DOHH2 (cell line): ENCODE data around the gene DACH1.

Experiments
- EZH2phosphoT487 ChIP-seq: fragments of 200-600 bp; sonication (generic); IDR thresholded peaks from 2 replicates; pipeline ENCODE4 v1.6.1; 2017; ENCODE audit warnings: borderline replicate concordance, mild to moderate bottlenecking, antibody characterized with exemption, low read length, moderate library complexity, mixed read lengths
- TF ChIP-seq, protein P1 (sequence below): fragments of 200-600 bp; sonication (generic); IDR thresholded peaks from one replicate; pipeline ENCODE4 v1.5.1; 2014; ENCODE audit warnings: antibody characterized with exemption, mild to moderate bottlenecking, low read depth, low read length; ENCODE audit not compliant: poor library complexity, severe bottlenecking

DNA sequence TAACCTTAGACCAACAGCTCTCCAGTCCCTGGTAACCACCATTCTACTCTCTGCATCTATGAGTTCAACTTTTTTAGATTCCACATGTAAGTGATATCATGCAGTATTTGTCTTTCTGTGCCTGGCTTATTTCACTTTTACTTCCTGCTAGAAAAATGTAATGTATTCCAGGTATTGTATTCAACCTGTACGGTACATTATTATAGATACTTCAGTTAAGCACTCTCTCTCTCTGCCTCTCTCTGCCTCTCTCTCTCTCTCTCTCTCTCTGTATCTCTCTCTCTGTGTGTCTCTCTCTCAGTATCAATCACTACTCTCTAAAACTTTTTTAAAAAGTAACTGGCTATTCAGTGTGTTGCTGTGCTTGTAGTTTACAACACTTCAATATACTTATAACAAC, 8.4 kb downstream of the DACH1 start:
- TF ChIP-seq, protein P1, sequence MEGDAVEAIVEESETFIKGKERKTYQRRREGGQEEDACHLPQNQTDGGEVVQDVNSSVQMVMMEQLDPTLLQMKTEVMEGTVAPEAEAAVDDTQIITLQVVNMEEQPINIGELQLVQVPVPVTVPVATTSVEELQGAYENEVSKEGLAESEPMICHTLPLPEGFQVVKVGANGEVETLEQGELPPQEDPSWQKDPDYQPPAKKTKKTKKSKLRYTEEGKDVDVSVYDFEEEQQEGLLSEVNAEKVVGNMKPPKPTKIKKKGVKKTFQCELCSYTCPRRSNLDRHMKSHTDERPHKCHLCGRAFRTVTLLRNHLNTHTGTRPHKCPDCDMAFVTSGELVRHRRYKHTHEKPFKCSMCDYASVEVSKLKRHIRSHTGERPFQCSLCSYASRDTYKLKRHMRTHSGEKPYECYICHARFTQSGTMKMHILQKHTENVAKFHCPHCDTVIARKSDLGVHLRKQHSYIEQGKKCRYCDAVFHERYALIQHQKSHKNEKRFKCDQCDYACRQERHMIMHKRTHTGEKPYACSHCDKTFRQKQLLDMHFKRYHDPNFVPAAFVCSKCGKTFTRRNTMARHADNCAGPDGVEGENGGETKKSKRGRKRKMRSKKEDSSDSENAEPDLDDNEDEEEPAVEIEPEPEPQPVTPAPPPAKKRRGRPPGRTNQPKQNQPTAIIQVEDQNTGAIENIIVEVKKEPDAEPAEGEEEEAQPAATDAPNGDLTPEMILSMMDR = no peak
- TF ChIP-seq EZH2phosphoT487 = no peak
